Calu3 (cell line): ENCODE measurements around the gene PPP1CB. TPM values are rescaled to one million over a fixed set of nuclear protein-coding genes. Genes with fewer than 3 reads are reported as not detected.

Source experiments
- Bru-seq: library from RNA; stranded (reverse); fragments of 400-500 nt; gene quantifications from one replicate; lab custom pipeline; 2021; lab: Mats Ljungman, UMichigan
- BruChase-seq, 2 experiments: library from RNA; stranded (reverse); fragments of 400-500 nt; gene quantifications; one replicate each; lab custom pipeline; 2021; lab: Mats Ljungman, UMichigan
- BruUV-seq: library from RNA; stranded (reverse); fragments of 400-500 nt; replicated peaks from 2 replicates; lab custom pipeline; 2021; lab: Mats Ljungman, UMichigan
- CTCF ChIA-PET: fragments of 300-600 bp; sonication (Branson Sonifier 250); formaldehyde crosslinking; loops from one replicate; lab custom pipeline; 2022; ENCODE audit warnings: antibody characterized with exemption; lab: Charles Lee
- DNase-seq: peaks from one replicate; pipeline ENCODE4 v3.0.0; 2022
- H3K27ac Mint-ChIP-seq: one replicate; pipeline ENCODE4 v1.8.0; 2022; ENCODE audit warnings: mixed read lengths; ENCODE audit not compliant: unreplicated experiment
- H3K27me3 Mint-ChIP-seq: one replicate; pipeline ENCODE4 v1.8.0; 2022; ENCODE audit warnings: mixed read lengths; ENCODE audit not compliant: unreplicated experiment
- H3K36me3 Mint-ChIP-seq: one replicate; pipeline ENCODE4 v1.8.0; 2022; ENCODE audit warnings: mild to moderate bottlenecking, moderate library complexity, mixed read lengths; ENCODE audit not compliant: insufficient read depth, unreplicated experiment
- H3K4me1 Mint-ChIP-seq: one replicate; pipeline ENCODE4 v1.8.0; 2022; ENCODE audit warnings: mild to moderate bottlenecking, low read depth, mixed read lengths; ENCODE audit not compliant: unreplicated experiment
- H3K4me3 Mint-ChIP-seq: one replicate; pipeline ENCODE4 v1.8.0; 2022; ENCODE audit warnings: mild to moderate bottlenecking, low read depth, moderate library complexity, mixed read lengths; ENCODE audit not compliant: unreplicated experiment
- H3K9me3 Mint-ChIP-seq: one replicate; pipeline ENCODE4 v1.8.0; 2022; ENCODE audit warnings: low read depth, mixed read lengths; ENCODE audit not compliant: unreplicated experiment
- CTCF ChIP-seq: fragments of 200-600 bp; IDR thresholded peaks from one replicate; pipeline ENCODE4 v1.8.0; 2022; ENCODE audit warnings: antibody characterized with exemption; ENCODE audit not compliant: unreplicated experiment
- intact Hi-C: fragments of 100-400 bp; cut with micrococcal nuclease; formaldehyde crosslinking; loops from one replicate; pipeline ENCODE4 v1.10.0; 2022; ENCODE audit not compliant: unreplicated experiment
- long read RNA-seq: library from polyadenylated mRNA; stranded (forward); transcript quantifications from one replicate; pipeline ENCODE4 v2.0.0, GENCODE V29; 2022
- total RNA-seq: library from RNA; stranded (reverse); gene quantifications from 2 replicates; pipeline ENCODE4 v1.2.3, GENCODE V29; 2022

Gene PPP1CB
- total RNA-seq (218 and 235 TPM in 2 replicates), Bru-seq, nascent RNA (percentile 97 among the genes with signal in this experiment), BruChase-seq, experiment 1, labeled RNA remaining after a 6-hour chase (percentile 98 among the genes with signal in this experiment), BruChase-seq, experiment 2, labeled RNA remaining after a 2-hour chase (percentile 96 among the genes with signal in this experiment)
- long read RNA-seq, full-length matches to known transcripts, result 191 of 224 reads
- long read RNA-seq, partial matches to known transcripts, result 14 of 224 reads
- long read RNA-seq, other reads (novel, unspliced or antisense), result 19 of 224 reads

GRCh38 chr2:28751252-28751955, at the start of gene PPP1CB:
TSS of gene PPP1CB (plus strand) at chr2:28751830. CDS start at chr2:28752125, 295 bp downstream.
- no peaks in the 10 kb centered on the region for H3K27me3 Mint-ChIP-seq
- TF ChIP-seq CTCF, result no peak
- H3K27ac Mint-ChIP-seq, result peak within 1 kb of the TSS; percentile 97
- intact Hi-C loops, result no loop called here
- H3K4me1 Mint-ChIP-seq, result peaks cover 39% of the 10 kb centered on the region
- CTCF ChIA-PET, result interaction anchor here (0.5 to 4.0 kb wide), 10 partner anchors 88 to 1264 kb away, joined by 3 to 33 read pairs (median 4); no protein-coding TSS in a partner anchor
- peak within 1 kb of the TSS; percentile 93 for H3K4me3 Mint-ChIP-seq
- peak; percentile 96 for DNase-seq
- peaks cover 52% of the 10 kb centered on the region for H3K36me3 Mint-ChIP-seq
- no peaks in the 10 kb centered on the region for H3K9me3 Mint-ChIP-seq
- BruUV-seq, result no TSS peak

GRCh38 chr2:28702415-28702861, 49.2 kb upstream of the PPP1CB start:
- no peak for TF ChIP-seq CTCF
- Mint-ChIP-seq H3K27ac (no peak overlapping the region), H3K4me1 (no peaks in the 10 kb centered on the region), H3K4me3 (no peak overlapping the region), H3K9me3 (peaks cover 13% of the 10 kb centered on the region), H3K36me3 (no peaks in the 10 kb centered on the region), H3K27me3 (no peaks in the 10 kb centered on the region)
- intact Hi-C loops, result no loop called here
- no peak for DNase-seq
- no TSS peak for BruUV-seq
- CTCF ChIA-PET, result interaction anchor here (1.2 kb wide), 1 partner anchor 108 kb away, joined by 3 read pairs; no protein-coding TSS in a partner anchor

- Mint-ChIP-seq H3K36me3 (no peaks in the 10 kb centered on the region), H3K9me3 (peaks cover 13% of the 10 kb centered on the region)
- CTCF ChIA-PET, result interaction anchor here (1.2 kb wide), 1 partner anchor 109 kb away, joined by 3 read pairs; no protein-coding TSS in a partner anchor
Measured at GRCh38 chr2:28702878-28703277, 48.8 kb upstream of the PPP1CB start.

More at GRCh38 chr2:28702878-28703277, 48.8 kb upstream of the PPP1CB start:
- TF ChIP-seq CTCF, result no peak
- H3K27me3 Mint-ChIP-seq, result no peaks in the 10 kb centered on the region
- no peak overlapping the region for H3K4me3 Mint-ChIP-seq
- H3K4me1 Mint-ChIP-seq, result no peaks in the 10 kb centered on the region
- no peak overlapping the region for H3K27ac Mint-ChIP-seq
- no TSS peak for BruUV-seq
- DNase-seq, result no peak
- intact Hi-C loops, result no loop called here
